C4-2B (cell line): ENCODE results near the gene SOS1.

Experiments used
- ZFX ChIP-seq: fragments of 450-650 bp; IDR thresholded peaks from 2 replicates; pipeline ENCODE4 v1.6.1; 2017
- TF ChIP-seq, protein P1 (sequence below): fragments of 450-650 bp; conservative IDR thresholded peaks from 2 replicates; pipeline ENCODE4 v1.5.1; 2017; ENCODE audit warnings: mild to moderate bottlenecking

DNA sequence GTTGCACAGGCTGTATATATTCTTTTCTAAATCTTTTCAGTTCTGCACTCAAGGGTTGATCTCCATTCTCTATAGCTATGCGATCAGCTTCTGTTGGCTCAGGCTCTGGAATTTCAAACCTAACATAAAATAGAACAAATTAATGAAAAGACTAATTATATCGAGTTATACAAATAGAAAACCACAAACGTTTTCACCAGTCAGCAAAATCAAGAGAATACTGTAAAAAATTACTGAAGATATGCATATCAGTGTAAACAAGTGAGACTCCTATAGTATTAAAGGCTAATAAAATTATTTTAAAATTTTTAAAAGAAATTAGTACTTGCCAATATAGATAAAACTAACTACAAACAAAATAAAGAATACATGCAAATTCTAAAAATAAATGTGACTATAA is 107.0 kb downstream of the SOS1 start:
- TF ChIP-seq, protein P1, sequence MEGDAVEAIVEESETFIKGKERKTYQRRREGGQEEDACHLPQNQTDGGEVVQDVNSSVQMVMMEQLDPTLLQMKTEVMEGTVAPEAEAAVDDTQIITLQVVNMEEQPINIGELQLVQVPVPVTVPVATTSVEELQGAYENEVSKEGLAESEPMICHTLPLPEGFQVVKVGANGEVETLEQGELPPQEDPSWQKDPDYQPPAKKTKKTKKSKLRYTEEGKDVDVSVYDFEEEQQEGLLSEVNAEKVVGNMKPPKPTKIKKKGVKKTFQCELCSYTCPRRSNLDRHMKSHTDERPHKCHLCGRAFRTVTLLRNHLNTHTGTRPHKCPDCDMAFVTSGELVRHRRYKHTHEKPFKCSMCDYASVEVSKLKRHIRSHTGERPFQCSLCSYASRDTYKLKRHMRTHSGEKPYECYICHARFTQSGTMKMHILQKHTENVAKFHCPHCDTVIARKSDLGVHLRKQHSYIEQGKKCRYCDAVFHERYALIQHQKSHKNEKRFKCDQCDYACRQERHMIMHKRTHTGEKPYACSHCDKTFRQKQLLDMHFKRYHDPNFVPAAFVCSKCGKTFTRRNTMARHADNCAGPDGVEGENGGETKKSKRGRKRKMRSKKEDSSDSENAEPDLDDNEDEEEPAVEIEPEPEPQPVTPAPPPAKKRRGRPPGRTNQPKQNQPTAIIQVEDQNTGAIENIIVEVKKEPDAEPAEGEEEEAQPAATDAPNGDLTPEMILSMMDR = no peak
- TF ChIP-seq ZFX = no peak
